ENCODE measurements around the gene WASL.

DNA sequence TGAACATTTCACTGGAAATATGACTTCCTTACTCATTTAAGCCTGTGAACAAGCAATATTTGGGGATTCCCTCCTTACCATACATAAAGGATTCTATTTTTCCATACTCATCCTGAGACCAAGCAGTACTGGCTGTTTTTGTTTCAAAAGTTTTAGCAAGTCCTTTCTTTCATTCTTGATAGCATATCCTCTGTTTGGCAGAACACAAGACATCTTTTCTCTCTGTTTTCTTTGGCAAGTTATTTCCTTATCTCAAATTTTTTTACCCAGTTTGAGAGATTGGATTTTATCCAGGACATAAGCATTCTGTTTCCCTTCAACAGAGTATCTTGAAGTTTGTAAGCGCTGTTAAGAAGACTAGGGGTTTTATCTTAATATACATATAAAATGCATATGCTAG is 3.0 kb upstream of the WASL start:
- TF ChIP-seq, protein P1, sequence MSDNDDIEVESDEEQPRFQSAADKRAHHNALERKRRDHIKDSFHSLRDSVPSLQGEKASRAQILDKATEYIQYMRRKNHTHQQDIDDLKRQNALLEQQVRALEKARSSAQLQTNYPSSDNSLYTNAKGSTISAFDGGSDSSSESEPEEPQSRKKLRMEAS (IDR thresholded peaks at IDR 0.05) = no peak
- TF ChIP-seq EP300 (IDR thresholded peaks at IDR 0.05; ENCODE audit: borderline replicate concordance) (no peak), RAD21 (IDR thresholded peaks at IDR 0.05; ENCODE audit: low read depth) (no peak), CREB1 (IDR thresholded peaks at IDR 0.05; ENCODE audit: low read depth) (no peak), YY1 (IDR thresholded peaks at IDR 0.05; ENCODE audit: low read depth) (no peak), REST (IDR thresholded peaks at IDR 0.05; ENCODE audit: low read depth) (no peak), EGR1 (IDR thresholded peaks at IDR 0.05) (no peak), ZBTB7A (IDR thresholded peaks at IDR 0.05; ENCODE audit: low read depth) (no peak)
